ENCODE data around the gene MIS18A.

The MIS18A gene

GRCh38 chr21:32300117-32300681 lies 21.4 kb upstream of the MIS18A start:
- TF ChIP-seq EZH2 (optimal IDR thresholded peaks at IDR 0.05; ENCODE audit: low read depth, low read length) (no peak), EZH2phosphoT487 (IDR thresholded peaks at IDR 0.05; ENCODE audit: low read length) (no peak), CTCF (IDR thresholded peaks at IDR 0.05; ENCODE audit: low read length) (no peak)
- H3K4me1 ChIP-seq (ENCODE audit: low read length) = no peaks in the 10 kb centered on the region
- no peaks in the 10 kb centered on the region for H3F3A ChIP-seq (ENCODE audit: insufficient read depth, low read length)
- no peaks in the 10 kb centered on the region for H3K27me3 ChIP-seq (replicated peaks; ENCODE audit: insufficient read depth, low read length)
- H4K20me1 ChIP-seq (ENCODE audit: insufficient read depth, low read length) = no peaks in the 10 kb centered on the region
- no peak for DNase-seq
- H3K79me2 ChIP-seq (ENCODE audit: low read length) = no peaks in the 10 kb centered on the region
- no peak overlapping the region for H3K4me3 ChIP-seq (ENCODE audit: low read length)
- no peak overlapping the region for H3K9ac ChIP-seq (ENCODE audit: low read length)
- H3K27ac ChIP-seq (ENCODE audit: low read length) = no peak overlapping the region
- no peaks in the 10 kb centered on the region for H3K9me2 ChIP-seq (replicated peaks; ENCODE audit: insufficient read depth, low read length)
- no peak overlapping the region for H2AFZ ChIP-seq (ENCODE audit: low read length)
- no peaks in the 10 kb centered on the region for H3K9me3 ChIP-seq (replicated peaks; ENCODE audit: insufficient read depth, low read length)
- H3K4me2 ChIP-seq (ENCODE audit: low read depth, low read length) = no peak overlapping the region
- H3K36me3 ChIP-seq (replicated peaks; ENCODE audit: insufficient read depth, low read length) = no peaks in the 10 kb centered on the region

DNA sequence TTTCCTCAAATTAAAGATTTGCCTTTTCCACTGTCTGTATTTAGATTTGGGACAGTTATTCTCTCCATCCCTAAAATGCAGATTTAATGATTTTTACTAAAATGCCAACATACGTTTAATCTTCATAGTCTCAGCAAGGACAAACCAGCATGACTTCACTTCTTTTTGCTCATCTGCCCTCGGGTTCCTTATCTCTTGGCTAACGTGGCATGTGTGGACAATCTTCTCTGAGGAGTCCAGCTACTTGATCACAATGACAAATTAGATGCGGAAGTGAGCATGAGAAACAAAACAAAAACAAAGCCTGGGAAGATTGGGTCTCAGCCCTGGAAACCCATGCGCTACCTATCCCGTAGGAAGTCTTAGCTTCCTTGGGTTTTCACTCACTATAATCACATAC lies 20.8 kb upstream of the MIS18A start:
- Histone ChIP-seq H2AFZ (ENCODE audit: low read length) (no peak overlapping the region), H3K9me2 (replicated peaks; ENCODE audit: insufficient read depth, low read length) (no peaks in the 10 kb centered on the region), H3K4me3 (ENCODE audit: low read length) (no peak overlapping the region), H3K9ac (ENCODE audit: low read length) (no peak overlapping the region), H3K27me3 (replicated peaks; ENCODE audit: insufficient read depth, low read length) (no peaks in the 10 kb centered on the region), H4K20me1 (ENCODE audit: insufficient read depth, low read length) (no peaks in the 10 kb centered on the region), H3K9me3 (replicated peaks; ENCODE audit: insufficient read depth, low read length) (no peaks in the 10 kb centered on the region), H3K36me3 (replicated peaks; ENCODE audit: insufficient read depth, low read length) (no peaks in the 10 kb centered on the region), H3K27ac (ENCODE audit: low read length) (no peak overlapping the region), H3K79me2 (ENCODE audit: low read length) (no peaks in the 10 kb centered on the region), H3K4me1 (ENCODE audit: low read length) (no peaks in the 10 kb centered on the region), H3K4me2 (ENCODE audit: low read depth, low read length) (no peak overlapping the region), H3F3A (ENCODE audit: insufficient read depth, low read length) (no peaks in the 10 kb centered on the region)
- no peak for TF ChIP-seq EZH2phosphoT487 (IDR thresholded peaks at IDR 0.05; ENCODE audit: low read length)
- TF ChIP-seq CTCF (IDR thresholded peaks at IDR 0.05; ENCODE audit: low read length) = no peak
- no peak for TF ChIP-seq EZH2 (optimal IDR thresholded peaks at IDR 0.05; ENCODE audit: low read depth, low read length)
- no peak for DNase-seq

DNA sequence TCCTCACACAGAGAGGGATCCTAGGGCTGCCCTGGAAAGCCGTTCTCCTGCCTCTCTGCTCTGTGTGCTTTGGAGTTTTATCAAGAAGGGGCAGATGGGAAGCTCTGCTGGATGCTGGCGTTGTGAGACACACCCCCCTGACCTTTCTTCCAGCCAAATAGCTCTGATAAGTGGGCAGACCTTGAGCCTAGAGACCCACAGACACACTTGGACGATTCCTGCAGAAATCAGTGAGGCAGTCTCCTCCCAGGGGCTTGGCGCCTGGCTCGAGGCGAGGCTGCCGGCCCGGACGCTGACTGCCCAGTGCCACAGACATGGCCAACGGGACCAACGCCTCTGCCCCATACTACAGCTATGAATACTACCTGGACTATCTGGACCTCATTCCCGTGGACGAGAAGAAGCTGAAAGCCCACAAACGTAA lies 19.8 kb upstream of the MIS18A start, which contains the start of gene MRAP:
Gene MRAP (plus strand): TSS at position 198 of the 424 bp plus-strand sequence. CDS start 117 bp downstream, at position 315.
- H3K4me3 ChIP-seq (ENCODE audit: low read length) = no peak within 1 kb of the TSS
- H3K27ac ChIP-seq (ENCODE audit: low read length) = no peak within 1 kb of the TSS

More for the DNA sequence above, 19.8 kb upstream of the MIS18A start, which contains the start of gene MRAP:
- Histone ChIP-seq H3K9me2 (replicated peaks; ENCODE audit: insufficient read depth, low read length) (no peaks in the 10 kb centered on the region), H3K36me3 (replicated peaks; ENCODE audit: insufficient read depth, low read length) (no peaks in the 10 kb centered on the region), H2AFZ (ENCODE audit: low read length) (no peak within 1 kb of the TSS), H3K9ac (ENCODE audit: low read length) (no peak within 1 kb of the TSS), H3K27me3 (replicated peaks; ENCODE audit: insufficient read depth, low read length) (no peaks in the 10 kb centered on the region), H3K9me3 (replicated peaks; ENCODE audit: insufficient read depth, low read length) (no peaks in the 10 kb centered on the region), H3K4me2 (ENCODE audit: low read depth, low read length) (no peak within 1 kb of the TSS), H3K4me1 (ENCODE audit: low read length) (no peaks in the 10 kb centered on the region), H3F3A (ENCODE audit: insufficient read depth, low read length) (no peaks in the 10 kb centered on the region), H4K20me1 (ENCODE audit: insufficient read depth, low read length) (no peaks in the 10 kb centered on the region), H3K79me2 (ENCODE audit: low read length) (no peaks in the 10 kb centered on the region)
- TF ChIP-seq EZH2 (optimal IDR thresholded peaks at IDR 0.05; ENCODE audit: low read depth, low read length) (no peak), CTCF (IDR thresholded peaks at IDR 0.05; ENCODE audit: low read length) (no peak), EZH2phosphoT487 (IDR thresholded peaks at IDR 0.05; ENCODE audit: low read length) (no peak)
- DNase-seq = no peak

Measured in MM.1S (cell line).